D721Med (cell line): Measurements from ENCODE around the gene MOBP.

ENCODE experiments used
- DNase-seq: peaks from one replicate; pipeline ENCODE4 v3.0.0; 2011; ENCODE audit warnings: low spot score; ENCODE audit not compliant: insufficient read length
- FAIRE-seq: peaks from 2 replicates; lab custom pipeline; 2011; peaks lifted over from hg19 to GRCh38; lab: Jason Lieb, UNC
- CTCF ChIP-seq: IDR thresholded peaks from 2 replicates; pipeline ENCODE4 v1.5.1; 2012; ENCODE audit warnings: mild to moderate bottlenecking, control low read depth; ENCODE audit not compliant: insufficient read depth; ENCODE audit errors: missing control alignments

The MOBP gene

GRCh38 chr3:39494781-39495180, 27.3 kb downstream of the MOBP start:
- TF ChIP-seq CTCF: no peak
- FAIRE-seq (no peak), DNase-seq (no peak)

DNA sequence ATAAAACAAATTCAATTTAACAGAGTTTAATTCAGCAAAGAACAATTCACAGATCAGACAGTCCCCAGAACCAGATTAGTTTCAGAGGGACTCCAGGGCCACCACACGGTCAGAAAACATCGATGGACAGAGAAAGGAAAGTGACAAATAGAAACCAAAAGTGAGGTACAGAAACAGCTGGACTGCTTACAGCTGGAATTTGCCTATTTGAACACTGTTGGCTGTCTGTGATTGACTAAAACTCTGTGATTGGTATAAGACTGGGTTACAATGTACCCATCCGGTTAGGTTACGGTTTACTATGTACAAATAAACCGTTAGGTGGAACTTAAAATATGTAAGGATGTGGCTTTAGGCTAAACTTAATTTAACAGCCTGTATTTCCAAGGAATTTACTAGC, 30.3 kb downstream of the MOBP start:
- TF ChIP-seq CTCF: no peak
- DNase-seq (no peak), FAIRE-seq (no peak)

DNA sequence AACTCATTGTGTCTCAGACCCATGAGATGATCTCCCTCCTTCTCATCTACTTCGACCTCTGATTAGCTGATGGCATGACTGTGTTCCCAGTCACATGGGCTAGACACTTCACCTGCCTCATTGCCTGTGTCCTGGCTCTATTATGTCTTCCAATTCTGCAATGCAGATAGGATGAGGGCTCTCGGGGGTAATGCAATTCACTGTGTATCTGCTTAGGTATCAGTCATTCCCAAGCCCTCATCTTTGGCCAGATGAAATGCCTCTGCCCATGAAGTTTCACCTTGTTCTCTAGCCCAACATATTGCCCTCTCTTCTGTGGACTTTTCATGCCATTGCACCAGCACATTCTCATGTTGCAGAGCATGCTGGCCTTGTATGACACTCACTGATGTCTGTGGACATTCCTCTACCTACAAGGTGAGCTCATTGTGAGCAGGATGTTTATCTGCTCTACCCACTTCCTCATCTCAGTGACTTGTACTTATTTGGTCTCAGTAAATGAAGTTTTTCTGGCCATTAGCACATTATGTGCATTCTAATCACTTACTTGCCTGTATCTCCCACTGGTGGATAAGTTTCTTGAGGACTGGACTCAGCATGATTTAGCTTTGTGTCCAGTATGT, 32.3 kb downstream of the MOBP start:
- no peak for DNase-seq
- no peak for FAIRE-seq

DNA sequence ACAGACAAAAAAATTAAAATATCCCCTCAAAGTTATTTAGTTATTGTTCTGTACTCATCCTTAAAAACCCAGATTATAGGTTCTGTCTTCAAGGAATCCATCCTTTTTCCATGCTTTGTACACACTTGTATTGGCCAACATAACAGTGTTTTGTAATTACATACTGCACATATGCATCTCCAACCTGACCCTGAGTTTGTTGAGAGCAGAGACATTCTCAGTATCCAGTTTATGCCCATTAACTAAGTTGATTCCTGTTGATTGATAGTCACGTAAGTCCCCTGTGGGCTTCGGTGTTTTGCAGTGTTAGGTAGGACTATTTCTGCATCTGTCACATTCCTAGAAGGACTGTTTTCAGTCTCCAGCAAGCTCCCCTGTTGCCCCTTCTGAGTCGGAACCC, 33.6 kb downstream of the MOBP start:
- no peak for TF ChIP-seq CTCF
- FAIRE-seq: no peak

More for the DNA sequence above, 32.3 kb downstream of the MOBP start:
- no peak for TF ChIP-seq CTCF

GRCh38 chr3:39501968-39502837, 34.7 kb downstream of the MOBP start:
- TF ChIP-seq CTCF: no peak
- DNase-seq (no peak), FAIRE-seq (no peak)

More for the DNA sequence above, 33.6 kb downstream of the MOBP start:
- DNase-seq: no peak

- FAIRE-seq (no peak), DNase-seq (no peak)
- no peak for TF ChIP-seq CTCF
Observed at GRCh38 chr3:39502838-39503145, 35.3 kb downstream of the MOBP start.
